Activated CD4-positive, alpha-beta T cell treated with anti-CD3 and anti-CD28 coated beads, Interleukin-2, amount 50 U/mL, for 16 hours (primary cell): ENCODE results near the gene RASSF8.

ENCODE experiments used
- DNase-seq: peaks from one replicate; pipeline ENCODE4 v3.0.0-alpha.2; 2020

RASSF8 gene

DNA sequence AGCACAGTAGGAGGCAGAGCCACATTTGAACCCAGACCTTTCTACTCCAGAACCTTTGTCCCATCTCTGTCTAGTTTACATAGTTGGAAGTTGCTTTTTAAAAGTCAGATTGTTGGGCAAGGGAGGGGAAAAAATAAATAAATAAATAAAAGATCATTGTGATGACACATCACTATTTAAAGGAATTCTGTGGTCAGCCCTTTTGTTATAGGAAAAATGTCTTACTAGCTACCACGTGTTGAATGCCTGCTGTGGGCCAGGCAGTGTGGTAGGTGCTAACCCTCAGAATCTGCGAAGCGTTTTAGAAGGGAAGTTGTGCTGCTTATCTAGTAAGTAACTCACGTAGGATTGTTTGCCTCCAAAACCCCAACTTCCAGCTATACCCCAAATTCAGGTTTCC lies 104.1 kb downstream of the RASSF8 start:
- no peak for DNase-seq

DNA sequence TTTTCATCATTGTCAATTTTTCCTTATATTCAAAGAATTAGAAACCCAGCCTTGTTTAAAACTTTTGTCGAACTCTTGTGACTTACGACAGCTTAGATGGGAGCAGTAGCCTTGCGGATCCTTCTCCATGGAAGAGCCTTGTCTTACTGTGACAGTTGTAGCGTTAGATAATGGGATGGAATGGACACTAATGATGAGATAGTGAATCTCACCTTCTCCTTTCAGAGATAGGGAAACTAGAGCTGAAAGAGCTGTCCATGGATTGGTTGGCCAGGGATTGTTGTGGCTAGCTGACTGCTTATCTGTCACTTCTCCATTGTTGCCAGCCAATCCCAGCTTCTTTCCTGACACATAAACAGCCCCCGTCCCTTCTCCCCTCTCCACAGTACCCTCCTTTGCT lies 107.0 kb downstream of the RASSF8 start:
- DNase-seq: no peak

DNA sequence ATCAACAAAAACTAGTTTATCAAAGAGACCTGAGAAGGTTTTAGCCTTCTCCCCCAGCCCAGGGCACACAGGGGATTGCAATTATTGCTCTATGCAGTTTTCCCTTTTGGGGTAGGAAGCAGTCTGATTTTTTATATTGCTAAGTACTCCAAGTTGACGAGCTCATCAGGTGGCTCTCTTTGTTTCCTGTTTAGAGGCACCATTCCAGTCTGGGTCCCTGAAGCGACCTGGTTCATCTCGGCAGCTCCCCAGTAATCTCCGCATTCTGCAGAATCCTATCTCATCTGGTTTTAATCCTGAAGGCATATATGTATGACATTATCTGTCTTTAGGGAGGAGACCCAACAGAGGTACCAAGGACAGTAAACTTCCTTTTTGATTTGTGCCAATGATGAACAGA lies 110.0 kb downstream of the RASSF8 start:
- no peak for DNase-seq

DNA sequence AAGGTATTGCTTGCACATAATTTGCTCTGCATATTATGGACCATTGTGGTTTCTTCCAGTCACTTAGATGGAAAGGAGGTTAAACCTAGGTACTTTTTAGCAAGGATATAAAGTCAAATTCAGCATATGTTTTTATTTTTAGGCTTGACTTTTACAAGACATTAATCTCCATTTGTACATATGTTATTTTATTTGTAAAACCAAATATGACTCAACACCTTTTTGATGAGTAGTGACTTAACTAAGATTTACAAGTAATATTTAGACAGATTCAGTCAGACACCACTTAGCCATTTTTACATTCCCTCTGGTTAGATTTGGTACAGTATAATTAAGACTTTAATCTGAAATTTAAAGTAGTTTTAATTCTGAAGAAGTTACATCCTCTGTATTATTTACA lies 111.3 kb downstream of the RASSF8 start:
- DNase-seq: no peak

DNA sequence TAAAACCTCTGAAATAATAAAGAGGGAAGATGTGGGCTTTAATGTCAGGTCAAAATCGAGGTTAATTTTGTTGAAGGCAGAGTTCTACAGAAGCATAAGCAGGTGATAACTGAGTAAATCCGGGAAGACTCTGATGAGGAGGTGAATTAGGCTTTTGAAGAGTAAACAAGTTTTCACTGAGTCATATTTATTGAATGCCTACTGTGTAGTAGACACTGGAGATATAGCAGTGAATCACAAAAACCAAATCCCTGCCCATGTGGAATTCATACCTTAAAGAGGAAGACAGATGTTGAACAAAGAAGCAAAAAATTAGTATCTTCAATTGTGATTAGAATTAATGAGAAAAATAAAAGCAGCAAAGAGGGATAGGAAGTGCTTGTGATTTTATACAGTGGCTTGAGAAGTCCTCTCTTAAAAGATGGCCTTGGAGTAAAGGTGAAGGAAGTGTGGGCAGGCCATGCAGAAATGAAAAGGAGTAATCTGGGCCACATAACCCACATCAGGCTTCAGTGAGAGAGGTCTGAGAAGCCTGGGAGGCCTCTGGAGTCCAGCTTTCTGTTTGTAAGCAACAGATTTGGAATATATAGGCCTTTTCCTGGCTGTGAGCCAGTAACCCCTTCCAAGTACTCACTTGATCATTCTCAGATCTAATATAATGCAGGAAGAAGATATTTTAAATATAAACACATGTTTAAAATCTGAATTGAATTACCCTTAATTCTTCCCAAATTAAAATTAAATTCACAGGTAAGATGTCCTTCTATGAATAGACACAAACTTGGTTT lies 119.6 kb downstream of the RASSF8 start:
- DNase-seq: no peak

DNA sequence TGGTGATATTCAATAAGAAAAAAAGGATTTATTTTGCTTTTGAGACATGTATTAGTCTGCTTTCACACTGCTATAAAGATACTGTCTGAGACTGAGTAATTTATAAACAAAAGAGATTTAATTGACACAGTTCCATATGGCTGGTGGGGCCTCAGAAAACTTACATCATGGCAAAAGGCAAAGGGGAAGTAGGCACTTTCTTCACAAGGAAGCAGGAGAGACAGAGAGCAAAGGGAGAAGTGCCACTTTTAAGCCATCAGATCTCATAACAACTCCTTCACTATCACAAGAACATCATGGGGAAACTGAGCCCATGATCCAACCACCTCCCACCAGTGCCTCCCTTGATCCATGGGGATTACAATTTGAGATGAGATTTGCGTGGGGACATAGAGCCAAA lies 122.4 kb downstream of the RASSF8 start:
- DNase-seq: no peak

DNA sequence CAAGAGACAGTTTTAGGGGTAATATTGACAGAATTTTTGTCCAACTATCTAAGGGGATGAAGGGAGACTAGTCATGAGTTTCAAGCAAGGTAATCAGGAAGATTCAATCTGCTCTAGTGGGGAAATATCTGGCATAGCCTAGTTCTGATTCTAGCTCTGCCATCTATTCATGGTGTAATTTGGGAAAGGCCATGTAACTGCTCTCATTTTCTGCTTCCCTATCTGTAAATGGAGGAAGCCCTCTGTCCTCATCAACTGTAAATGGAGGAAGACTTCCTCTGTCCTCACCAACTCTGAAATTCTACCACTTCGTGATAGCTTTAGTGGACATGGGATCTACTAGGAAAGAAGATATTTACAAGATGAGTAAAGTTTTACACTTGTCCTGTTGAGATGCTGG lies 128.5 kb downstream of the RASSF8 start:
- DNase-seq: no peak

DNA sequence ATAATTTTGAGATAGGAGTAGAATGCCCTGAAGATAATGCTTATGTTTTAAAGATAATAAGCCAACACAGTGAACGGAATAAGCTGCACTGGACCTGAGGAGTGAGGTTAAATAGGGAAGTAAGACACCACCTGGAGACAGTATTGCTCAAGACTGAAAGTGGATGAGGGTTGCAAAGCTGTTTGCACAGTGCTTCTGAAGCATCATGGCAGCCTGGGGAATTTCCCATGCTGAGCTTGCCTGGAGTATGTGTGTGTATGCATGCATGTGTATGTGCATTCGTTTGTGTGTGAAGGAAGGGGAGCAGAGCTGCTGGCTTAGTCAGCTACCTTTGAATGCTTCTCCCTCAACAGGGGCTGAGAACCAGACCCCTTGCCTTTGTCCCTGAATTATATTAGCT lies 130.5 kb downstream of the RASSF8 start:
- peak; percentile 3 for DNase-seq

DNA sequence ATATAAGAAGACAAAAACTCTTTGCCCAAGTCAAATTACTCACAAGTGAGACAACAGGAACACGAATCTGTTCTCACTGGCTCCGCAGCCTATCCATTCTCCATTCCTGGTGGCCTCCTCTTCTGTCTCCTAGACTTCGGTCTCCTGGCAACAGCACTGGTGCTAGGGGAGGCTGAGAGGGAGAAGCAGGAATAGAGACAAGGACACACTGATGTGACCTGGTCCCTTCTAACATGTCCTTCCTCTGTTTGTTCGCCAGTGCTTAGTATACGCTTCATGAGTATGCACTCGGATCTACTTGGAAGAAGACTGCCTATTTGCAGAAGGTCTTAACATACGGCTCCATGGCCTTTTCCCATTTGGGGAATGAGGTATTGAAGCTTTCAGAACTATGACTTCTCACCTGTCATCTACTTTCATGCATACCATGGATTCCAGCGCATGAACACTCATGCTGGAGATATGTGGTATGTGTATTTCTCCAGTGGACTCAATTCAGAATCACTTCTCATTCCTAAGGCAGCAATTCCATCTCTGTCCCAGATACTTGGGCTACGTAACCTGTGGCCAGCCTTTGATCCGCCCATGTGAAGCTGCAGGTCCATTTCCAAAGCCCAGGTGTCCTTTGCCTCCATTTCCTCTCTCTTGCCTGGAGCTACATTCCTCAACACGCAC lies 132.5 kb downstream of the RASSF8 start:
- DNase-seq: no peak

DNA sequence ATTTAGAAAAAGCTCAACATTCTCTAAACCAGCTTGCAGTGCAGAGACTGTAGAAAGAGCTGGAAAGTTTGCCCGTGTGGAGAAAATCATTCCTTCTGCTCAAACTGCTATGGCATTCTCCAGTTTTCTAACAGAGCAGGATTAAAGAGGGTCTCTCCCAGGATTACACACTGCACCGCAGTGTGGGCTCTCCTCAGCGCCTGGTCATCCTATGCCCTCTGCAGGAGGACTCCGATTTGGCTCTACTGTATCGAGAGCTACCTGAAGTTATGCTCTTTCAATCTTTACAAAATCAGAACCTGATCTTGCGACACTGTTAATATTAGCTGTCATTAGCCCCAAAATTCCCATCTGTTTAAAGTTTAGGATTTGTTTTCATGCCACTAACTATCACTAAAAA lies 133.3 kb downstream of the RASSF8 start:
- DNase-seq: no peak

DNA sequence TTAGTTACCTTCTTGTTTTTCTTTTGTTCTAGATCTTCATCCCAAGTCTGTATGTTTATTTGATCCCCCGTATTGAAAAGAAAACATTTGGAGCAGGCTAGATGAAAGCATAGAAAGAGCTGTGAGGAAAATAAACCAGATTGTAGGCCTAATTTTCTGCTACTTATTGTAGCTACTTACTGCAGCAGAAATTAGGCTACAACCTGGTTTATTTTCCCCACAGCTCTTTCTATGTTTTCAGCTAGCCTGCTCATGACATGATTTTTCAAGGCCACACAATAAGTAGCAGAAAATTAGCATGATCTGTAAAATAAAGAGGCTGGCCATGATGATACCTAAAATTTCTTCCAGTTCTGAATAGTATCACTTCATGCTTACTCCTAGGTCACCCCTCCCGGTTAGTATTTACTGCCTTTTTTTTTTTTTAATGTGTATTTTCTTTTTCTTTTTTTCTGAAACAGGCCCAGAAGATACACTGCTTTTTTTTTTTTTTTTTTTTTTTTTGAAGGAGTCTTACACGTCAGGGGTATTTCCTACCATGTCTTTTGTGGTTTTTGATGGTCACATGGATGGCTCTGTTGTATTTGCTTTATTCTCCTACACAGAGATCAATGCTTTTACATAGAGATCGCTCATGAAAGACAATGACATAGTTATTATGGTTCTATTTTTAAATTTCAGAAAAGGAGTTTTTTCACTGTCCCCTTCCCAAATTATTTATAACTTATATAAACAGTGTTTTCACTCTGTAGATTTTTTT lies 134.0 kb downstream of the RASSF8 start:
- no peak for DNase-seq

DNA sequence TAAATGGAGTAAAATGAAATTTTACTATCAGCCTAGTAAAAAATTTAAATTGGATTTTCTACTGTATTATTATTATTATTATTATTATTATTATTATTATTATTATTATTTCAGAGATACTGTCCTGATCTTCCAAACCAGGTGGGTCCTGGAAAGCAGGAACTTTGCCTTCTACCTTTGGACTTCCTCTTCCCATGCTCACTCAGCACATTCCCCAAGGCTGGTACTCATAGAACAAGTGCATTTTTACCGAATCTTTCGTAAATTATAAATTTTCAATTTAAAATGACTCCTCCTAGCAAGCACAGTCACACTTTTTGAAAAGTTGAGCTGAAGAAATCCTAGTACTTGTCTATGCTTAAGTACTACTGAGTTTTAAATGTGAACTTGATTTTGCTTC lies 136.7 kb downstream of the RASSF8 start:
- no peak for DNase-seq

DNA sequence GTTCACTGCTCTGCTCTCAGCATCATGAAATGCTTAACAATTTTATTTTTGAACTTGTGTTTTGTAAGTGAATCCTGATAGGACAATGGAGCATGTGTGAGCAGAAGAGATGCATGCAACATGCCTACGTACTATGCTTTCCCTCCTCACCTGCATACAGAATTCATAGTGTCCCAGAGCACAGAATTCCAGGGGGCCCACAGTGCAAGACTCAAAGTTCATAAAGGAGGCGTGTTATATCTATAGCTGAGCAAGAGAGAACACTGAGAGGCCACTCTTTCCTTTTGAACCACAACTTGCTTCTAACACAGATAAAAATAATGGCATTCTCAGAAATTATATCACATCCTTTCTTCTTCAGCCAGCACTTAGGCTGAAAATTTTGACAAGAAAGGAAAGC lies 137.6 kb downstream of the RASSF8 start:
- no peak for DNase-seq

DNA sequence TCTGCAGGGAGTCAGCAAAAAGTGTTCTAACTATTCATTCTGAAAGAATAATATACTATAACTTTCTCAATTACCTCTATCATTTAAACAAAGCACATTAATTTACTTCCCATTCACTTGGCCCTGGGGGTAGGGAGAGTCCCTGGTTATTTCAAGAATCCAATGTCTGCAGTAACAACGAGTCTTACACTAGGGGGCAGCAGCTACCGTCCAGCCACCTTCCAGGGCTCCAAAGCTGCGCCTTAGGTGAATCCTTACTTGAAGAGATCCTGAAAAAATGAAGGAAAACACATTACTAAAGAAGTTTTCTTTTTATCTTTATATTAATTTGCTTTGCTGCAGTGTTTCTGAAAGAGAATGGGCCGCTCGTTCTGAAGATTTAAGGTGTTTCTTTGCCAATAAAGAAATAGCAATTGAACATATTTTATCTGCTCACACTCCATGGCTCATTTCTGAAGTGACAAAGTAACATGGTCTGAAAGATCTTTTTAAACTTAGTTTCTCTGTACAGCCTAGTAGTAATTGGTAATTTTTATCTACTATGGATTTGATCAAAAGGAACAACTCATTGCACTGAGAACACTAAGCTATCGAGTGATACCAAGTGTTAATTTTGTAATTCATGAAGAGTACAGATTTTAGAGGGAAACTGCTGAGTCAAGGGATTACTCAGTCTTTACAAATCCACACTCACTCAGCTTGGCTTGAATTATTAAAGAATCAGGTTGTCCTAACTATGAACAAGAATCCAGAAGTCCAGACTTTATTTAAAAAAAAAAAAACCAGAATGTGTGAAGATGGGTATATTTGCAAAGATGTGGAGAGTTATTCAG lies 138.8 kb downstream of the RASSF8 start:
- DNase-seq: peak; percentile 64

DNA sequence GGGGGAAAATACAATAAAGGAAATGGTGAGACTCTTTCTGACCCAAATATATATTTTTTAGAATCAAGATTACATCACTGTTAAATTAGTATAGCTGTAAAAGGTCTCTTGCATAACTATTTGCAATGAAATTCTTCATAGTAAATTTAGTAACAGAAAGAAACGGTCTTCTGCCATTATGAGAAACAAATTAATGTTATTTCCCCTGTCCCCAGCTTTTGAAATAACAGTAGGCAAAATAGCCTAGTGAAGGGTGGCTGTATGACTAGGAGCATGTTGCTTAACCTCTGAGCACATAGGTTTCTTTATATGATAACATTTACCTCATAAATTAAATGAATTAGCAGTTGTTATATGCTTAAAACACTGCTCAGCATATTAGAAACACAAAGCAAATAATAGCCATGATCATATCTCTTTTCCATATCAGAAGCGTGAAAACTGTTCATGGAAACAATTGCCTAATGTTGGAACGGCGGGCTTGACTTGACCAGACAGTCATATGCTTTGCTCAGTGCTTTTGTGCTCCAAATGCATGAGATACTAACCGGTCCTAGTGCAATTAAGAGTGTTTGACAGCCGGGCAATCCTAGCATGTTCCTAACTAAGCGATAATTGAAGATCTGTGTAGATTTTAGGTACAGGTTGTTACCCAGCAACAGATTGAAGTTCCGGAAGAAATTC lies 142.3 kb downstream of the RASSF8 start:
- no peak for DNase-seq

DNA sequence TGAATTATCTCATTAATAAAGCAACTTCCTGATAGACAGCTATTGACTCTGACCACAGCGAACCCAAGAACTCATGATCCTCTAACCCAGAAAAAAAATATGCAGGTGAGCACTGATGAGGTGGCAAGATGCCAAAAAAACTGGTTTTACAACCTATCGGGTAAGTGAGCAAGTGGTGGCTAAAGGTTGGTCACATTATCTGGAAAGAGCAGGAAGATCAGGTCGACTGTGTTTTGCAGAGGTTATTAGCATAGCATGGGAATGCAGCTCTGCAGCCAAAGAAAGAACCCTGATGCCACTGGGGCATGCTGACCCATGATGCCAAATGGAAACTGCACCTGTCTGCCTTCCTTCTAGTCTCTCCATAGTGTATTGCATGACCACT lies 142.9 kb downstream of the RASSF8 start:
- no peak for DNase-seq

DNA sequence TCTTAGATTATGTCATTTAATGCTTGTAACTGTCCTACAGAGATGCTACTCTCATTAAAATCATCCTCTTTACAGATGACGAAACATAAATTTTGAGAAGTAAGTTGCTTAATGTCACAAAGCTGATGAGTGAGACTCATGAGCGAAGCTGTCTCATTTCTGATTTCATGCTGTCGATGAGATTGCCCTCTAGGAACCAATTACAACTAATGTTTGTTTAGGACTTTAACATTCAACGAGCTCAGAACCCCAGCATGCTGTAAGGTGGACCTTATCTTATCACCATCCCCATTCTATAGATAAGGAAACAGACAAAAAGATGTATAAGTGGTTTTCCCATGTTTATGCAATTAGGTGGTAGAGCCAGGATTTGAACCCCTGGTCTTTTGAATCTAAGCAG lies 143.3 kb downstream of the RASSF8 start:
- DNase-seq: no peak

DNA sequence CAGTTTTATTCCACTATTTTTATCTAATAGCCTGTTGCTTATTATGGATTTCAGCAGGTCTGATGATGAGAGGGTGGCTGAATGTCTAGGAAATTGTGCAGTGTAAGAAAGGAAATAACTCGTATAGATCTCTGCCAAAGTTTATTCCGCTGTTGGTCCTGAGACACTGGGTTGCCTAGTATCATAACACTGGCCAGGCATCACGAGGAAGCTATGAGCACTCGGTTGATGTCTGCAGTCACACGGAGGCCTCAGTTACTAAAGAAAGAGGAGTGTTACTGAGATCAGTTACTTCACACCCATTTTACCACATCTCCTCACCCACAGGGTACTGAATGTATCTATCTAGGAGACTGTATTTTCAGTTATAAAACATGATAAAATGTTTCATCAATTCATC lies 144.5 kb downstream of the RASSF8 start:
- DNase-seq: no peak

DNA sequence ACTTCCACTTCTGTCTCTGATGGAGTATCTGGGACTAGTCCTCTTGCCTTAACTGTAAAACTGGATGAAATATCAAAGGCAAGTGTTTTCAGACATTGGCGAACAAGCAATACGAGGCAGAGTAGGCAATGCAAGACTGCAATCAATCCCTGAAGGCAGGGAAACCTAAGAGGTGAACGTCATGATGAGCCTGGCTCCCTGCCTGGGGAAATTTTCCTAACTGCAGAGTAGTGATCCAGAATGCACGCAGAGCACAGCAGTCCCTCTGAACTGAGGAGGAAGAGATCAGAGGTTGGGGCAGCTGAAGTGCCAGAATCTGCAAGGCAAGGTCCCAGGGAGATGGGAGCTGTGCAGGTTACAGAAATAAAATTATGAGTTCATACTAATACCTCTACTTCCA lies 147.9 kb downstream of the RASSF8 start:
- DNase-seq: no peak

DNA sequence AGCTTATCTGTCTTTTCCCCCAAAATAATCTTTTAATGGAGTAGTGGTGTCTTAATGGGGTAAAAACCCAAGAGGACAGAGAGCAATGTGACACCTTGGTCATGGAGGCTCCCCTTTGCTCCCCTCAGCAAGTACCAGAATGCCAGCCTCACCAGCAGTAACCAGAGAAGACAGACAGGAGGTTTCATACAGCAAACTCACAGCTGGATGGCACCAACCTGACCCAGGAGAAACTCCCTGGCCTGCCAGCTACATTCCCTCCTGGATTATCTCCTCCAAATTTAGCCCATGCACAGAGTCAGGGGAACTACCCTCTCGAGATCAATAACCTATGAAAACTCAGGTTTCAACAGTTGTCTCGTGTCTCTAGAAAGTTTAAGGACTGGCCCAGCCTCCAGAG lies 150.4 kb downstream of the RASSF8 start:
- no peak for DNase-seq

DNA sequence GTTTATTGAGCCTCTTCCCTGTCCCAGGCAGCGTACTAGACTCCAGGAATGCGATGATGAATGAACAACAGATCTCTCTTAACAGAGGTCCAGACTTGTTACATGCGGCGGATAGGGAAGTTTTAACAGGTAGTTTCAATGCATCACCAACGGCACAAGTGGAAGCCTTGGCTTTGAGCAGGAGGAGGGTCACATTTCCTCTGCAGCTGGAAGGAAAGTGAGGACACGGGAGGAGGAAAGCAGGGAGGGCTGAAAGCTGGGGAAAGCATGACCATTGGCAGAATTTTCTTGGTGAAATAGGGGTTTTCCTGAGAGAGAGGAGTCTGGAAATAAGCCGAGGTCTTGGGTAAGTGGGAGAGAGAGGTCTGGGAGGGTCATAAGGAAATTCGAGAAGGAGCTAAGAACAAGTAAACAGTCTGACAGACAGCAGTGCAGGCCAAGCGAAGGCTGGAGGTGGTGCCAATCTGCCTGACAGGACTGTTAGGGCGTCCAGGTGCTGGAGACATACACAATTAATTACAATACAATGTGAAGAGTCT lies 150.9 kb downstream of the RASSF8 start:
- no peak for DNase-seq

DNA sequence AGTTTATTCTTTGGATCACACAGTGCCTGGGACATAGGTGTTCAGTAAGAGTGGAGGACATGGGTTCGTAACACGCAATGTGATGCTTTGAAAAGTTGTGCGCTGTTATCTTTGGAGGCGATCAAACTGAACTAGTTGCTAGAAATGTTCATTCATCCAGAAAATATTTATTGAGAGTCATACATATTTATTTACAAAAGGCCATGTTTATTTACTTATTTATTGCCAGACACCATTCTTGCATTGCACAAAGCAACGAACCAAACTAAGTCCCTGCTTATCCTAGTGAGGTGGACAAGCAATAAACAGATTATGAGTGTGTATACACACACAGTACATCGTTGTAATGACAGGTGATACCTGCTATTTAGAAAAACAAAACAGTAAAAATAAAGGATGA lies 153.8 kb downstream of the RASSF8 start:
- no peak for DNase-seq
